K562 treated with DMSO at 1 percent for 12 hours (cell line): ENCODE measurements around the gene IVL. TPM values are rescaled to one million over a fixed set of nuclear protein-coding genes. Genes with fewer than 3 reads are reported as not detected.

Experiments used
- total RNA-seq: library from RNA; unstranded; fragments of 300-600 nt; gene quantifications from 2 replicates; pipeline ENCODE4 v1.2.3, GENCODE V29; 2022; ENCODE audit not compliant: insufficient read depth

IVL gene, protein sequence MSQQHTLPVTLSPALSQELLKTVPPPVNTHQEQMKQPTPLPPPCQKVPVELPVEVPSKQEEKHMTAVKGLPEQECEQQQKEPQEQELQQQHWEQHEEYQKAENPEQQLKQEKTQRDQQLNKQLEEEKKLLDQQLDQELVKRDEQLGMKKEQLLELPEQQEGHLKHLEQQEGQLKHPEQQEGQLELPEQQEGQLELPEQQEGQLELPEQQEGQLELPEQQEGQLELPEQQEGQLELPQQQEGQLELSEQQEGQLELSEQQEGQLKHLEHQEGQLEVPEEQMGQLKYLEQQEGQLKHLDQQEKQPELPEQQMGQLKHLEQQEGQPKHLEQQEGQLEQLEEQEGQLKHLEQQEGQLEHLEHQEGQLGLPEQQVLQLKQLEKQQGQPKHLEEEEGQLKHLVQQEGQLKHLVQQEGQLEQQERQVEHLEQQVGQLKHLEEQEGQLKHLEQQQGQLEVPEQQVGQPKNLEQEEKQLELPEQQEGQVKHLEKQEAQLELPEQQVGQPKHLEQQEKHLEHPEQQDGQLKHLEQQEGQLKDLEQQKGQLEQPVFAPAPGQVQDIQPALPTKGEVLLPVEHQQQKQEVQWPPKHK
- not detected in 2 replicates for total RNA-seq

DNA sequence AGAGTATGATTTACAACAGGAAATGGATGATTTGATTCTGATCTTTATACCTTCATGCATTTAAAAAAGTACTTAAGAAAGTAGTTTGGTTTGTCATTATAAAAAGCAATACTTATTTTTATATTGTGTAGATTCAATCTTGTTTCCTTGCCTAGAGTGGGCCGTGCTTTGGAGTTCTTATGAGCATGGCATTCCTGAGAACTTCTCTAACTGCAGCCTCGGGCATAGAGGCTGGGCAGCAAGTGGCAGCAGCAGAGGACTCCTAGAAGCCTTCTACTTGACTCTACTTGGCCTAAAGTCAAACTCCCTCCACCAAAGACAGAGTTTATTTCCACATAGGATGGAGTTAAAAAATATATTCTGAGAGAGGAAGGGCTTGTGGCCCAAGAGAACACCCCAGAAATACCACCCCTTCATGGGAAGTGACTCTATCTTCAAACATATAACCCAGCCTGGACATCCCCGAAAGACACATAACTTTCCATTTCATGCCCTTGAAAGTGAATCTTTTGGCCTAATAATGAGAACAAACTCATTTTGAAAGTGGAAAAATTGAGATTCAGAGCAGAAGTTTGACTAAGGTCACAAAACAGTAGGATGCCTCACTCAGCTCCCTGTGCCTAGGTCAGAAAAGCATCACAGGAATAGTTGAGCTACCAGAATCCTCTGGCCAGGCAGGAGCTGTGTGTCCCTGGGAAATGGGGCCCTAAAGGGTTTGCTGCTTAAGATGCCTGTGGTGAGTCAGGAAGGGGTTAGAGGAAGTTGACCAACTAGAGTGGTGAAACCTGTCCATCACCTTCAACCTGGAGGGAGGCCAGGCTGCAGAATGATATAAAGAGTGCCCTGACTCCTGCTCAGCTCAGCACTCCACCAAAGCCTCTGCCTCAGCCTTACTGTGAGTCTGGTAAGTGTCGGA lies at the start of gene IVL:
TSS of gene IVL (plus strand) at position 861 of the 916 bp plus-strand sequence. CDS start 1,252 bp downstream, outside the sequence.

DNA sequence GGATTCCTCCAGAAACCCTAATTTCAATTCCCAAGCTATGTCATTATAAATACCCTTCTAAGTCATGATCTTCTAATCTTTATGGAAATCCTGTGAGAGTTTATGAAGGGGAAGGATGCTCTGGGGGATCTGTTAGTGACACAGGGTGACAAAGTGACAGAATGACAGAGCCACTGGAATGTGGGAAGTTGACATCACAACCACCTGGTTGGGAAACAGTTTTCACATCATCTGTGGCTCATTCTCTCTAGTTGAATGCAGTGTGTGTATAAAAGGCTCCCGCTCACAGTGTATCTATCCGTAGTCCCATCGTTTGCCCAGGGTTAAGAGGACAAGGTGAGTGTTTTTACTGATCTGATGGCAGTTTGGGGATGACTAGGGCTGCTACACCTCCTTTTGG lies 48.6 kb upstream of the IVL start, which contains the start of gene LCE7A:
TSS of gene LCE7A (plus strand) at position 301 of the 400 bp plus-strand sequence. CDS start 702 bp downstream, outside the sequence.

DNA sequence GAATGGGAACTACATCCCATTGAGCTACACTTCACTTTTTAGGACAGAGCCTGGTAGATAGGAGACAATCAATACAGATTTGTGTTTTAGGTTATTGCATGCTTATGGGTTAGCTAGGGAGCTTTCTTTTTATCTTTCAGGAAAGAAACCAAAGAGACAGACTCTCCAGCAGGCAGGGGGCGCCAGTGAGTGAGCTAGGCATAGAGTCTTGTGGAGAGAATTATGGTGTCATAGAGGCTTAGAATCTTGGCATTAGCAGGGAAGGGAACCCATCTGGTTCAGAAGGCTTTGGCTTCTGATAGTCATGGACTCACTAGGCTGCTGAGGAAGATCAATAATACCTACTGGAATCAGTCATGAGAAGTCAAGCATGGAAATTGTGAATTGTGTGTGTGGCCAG lies 30.3 kb upstream of the IVL start, which contains the start of gene SMCP:
TSS of gene SMCP (plus strand) at position 281 of the 400 bp plus-strand sequence. CDS start 6,101 bp downstream, outside the sequence.

DNA sequence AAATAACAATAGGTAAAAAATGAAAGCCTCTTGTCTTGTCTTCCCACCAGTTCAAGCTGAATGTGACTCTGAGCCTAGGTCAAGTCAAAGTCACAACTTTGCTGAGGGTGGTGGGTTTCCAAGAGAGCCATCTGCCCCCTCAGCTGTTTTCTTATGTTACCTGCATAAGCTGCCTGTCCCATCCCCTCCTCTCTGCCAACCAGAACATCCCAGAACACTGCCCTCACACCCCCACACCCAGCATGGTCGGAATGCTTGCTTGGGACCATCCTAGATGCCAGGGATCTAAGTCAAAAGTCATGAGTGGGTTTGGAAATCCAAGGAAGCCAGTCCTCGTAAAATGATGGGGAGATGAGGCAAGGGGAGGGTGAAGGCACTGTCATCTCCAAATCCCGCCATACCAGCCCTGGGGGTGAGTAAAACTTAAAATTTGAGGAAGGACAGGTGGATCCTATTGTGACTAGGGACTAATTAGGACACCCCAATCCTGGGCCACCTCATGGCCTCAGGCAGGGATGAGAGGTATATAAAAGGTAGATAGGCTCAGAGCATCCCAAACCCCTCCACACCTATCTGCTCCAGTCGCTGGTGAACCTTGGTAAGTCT lies 38.4 kb downstream of the IVL start, which contains the start of gene SPRR5:
TSS of gene SPRR5 (plus strand) at position 556 of the 606 bp plus-strand sequence. CDS start 1,349 bp downstream, outside the sequence.

Other genes starting within 250 kb of the IVL start
- not detected in 2 replicates for gene LCE2D, start 245.2 kb upstream of the IVL start, total RNA-seq
- gene LCE2C, start 233.3 kb upstream of the IVL start, total RNA-seq, result not detected in 2 replicates
- gene LCE2B, start 222.4 kb upstream of the IVL start, total RNA-seq, result not detected in 2 replicates
- not detected in 2 replicates for gene LCE2A, start 210.2 kb upstream of the IVL start, total RNA-seq
- gene LCE4A, start 200.4 kb upstream of the IVL start, total RNA-seq, result not detected in 2 replicates
- gene KPRP, start 150.5 kb upstream of the IVL start, total RNA-seq, result not detected in 2 replicates
- not detected in 2 replicates for gene LCE1F, start 133.4 kb upstream of the IVL start, total RNA-seq
- gene LCE1E, start 122.3 kb upstream of the IVL start, total RNA-seq, result not detected in 2 replicates
- not detected in 2 replicates for gene LCE1D, start 111.8 kb upstream of the IVL start, total RNA-seq
- not detected in 2 replicates for gene LCE1C, start 101.9 kb upstream of the IVL start, total RNA-seq
- gene LCE1B, start 96.6 kb upstream of the IVL start, total RNA-seq, result not detected in 2 replicates
- gene LCE1A, start 81.1 kb upstream of the IVL start, total RNA-seq, result not detected in 2 replicates
- not detected in 2 replicates for gene LCE6A, start 65.7 kb upstream of the IVL start, total RNA-seq
- not detected in 2 replicates for gene LCE7A, start 48.5 kb upstream of the IVL start, total RNA-seq
- not detected in 2 replicates for gene SMCP, start 30.2 kb upstream of the IVL start, total RNA-seq
- gene SPRR5, start 38.7 kb downstream of the IVL start, total RNA-seq, result not detected in 2 replicates
- gene SPRR4, start 62.1 kb downstream of the IVL start, total RNA-seq, result not detected in 2 replicates
- gene SPRR1A, start 75.5 kb downstream of the IVL start, total RNA-seq, result not detected in 2 replicates
- gene SPRR3, start 93.2 kb downstream of the IVL start, total RNA-seq, result not detected in 2 replicates
- gene SPRR1B, start 122.7 kb downstream of the IVL start, total RNA-seq, result not detected in 2 replicates
- 31.6 and 32.8 TPM in 2 replicates for gene SPRR2D, start 132.6 kb downstream of the IVL start, total RNA-seq
- gene SPRR2A, start 149.0 kb downstream of the IVL start, total RNA-seq, result not detected in 2 replicates
- gene SPRR2B, start 163.1 kb downstream of the IVL start, total RNA-seq, result not detected in 2 replicates
- gene SPRR2E, start 186.0 kb downstream of the IVL start, total RNA-seq, result not detected in 2 replicates
- not detected in 2 replicates for gene SPRR2F, start 205.0 kb downstream of the IVL start, total RNA-seq
- gene SPRR2G, start 242.3 kb downstream of the IVL start, total RNA-seq, result not detected in 2 replicates